ENCODE measurements around the gene LUZP1. TPM values are rescaled to one million over a fixed set of nuclear protein-coding genes. Genes with fewer than 3 reads are reported as not detected.

Gene LUZP1
- total RNA-seq, 1 donor from 2014 or later, result 82.2 TPM

DNA sequence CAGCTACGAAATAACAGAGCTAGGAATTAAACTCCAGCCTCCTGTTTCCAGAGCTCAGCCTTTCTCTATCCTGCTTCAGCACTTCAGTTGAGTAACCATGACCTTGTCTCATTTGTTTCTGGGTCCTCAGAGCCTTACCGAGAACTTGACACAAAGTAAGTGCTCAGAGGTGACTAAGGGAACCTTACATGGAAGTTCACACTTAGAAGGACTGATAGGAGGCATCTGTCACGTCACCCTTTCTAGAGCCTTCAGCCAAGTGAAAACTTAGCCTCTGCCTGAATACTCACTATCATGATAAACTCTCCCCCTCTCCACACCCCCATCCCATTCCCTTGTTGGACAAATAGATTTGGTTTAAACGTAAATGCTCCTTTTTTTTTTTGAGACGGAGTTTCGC, 9.8 kb upstream of the LUZP1 start:
- FAIRE-seq (no peak), DNase-seq (ENCODE audit: low read depth) (no peak)
- Histone ChIP-seq H3K4me1 (ENCODE audit: insufficient read depth, low read length) (peaks cover 16% of the 10 kb centered on the region), H4K20me1 (ENCODE audit: insufficient read depth, low read length) (no peaks in the 10 kb centered on the region), H3K36me3 (ENCODE audit: insufficient read depth, low read length) (no peaks in the 10 kb centered on the region), H3K9ac (ENCODE audit: low read length) (peak overlapping the region; percentile 90), H2AFZ (ENCODE audit: low read depth, low read length) (no peak overlapping the region), H3K79me2 (ENCODE audit: insufficient read depth, low read length) (peaks cover 3% of the 10 kb centered on the region), H3K4me3 (ENCODE audit: insufficient read depth, low read depth, low read length) (peak overlapping the region; percentile 64), H3K4me2 (ENCODE audit: low read length) (peak overlapping the region; percentile 89), H3K27ac (ENCODE audit: low read depth, low read length) (peak overlapping the region; percentile 91), H3K27me3 (ENCODE audit: insufficient read depth, low read length) (no peaks in the 10 kb centered on the region), H3K9me3 (ENCODE audit: insufficient read depth, low read depth, low read length) (no peaks in the 10 kb centered on the region)
- peak overlapping the region; percentile 81 for H3K4me3 Mint-ChIP-seq (ENCODE audit: unreplicated experiment)
- H3K36me3 Mint-ChIP-seq (ENCODE audit: low read depth, unreplicated experiment), result no peaks in the 10 kb centered on the region
- no peak for TF ChIP-seq EZH2 (IDR thresholded peaks at IDR 0.05; ENCODE audit: insufficient read depth, low read length)
- TF ChIP-seq, protein P1, sequence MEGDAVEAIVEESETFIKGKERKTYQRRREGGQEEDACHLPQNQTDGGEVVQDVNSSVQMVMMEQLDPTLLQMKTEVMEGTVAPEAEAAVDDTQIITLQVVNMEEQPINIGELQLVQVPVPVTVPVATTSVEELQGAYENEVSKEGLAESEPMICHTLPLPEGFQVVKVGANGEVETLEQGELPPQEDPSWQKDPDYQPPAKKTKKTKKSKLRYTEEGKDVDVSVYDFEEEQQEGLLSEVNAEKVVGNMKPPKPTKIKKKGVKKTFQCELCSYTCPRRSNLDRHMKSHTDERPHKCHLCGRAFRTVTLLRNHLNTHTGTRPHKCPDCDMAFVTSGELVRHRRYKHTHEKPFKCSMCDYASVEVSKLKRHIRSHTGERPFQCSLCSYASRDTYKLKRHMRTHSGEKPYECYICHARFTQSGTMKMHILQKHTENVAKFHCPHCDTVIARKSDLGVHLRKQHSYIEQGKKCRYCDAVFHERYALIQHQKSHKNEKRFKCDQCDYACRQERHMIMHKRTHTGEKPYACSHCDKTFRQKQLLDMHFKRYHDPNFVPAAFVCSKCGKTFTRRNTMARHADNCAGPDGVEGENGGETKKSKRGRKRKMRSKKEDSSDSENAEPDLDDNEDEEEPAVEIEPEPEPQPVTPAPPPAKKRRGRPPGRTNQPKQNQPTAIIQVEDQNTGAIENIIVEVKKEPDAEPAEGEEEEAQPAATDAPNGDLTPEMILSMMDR (IDR thresholded peaks at IDR 0.05; ENCODE audit: insufficient read depth, low read depth, low read length), result no peak
- peaks cover 9% of the 10 kb centered on the region for H3K27me3 Mint-ChIP-seq (ENCODE audit: low read depth, unreplicated experiment)
- H3K4me1 Mint-ChIP-seq (ENCODE audit: low read depth, unreplicated experiment), result peaks cover 4% of the 10 kb centered on the region
- peak overlapping the region; percentile 93 for H3K27ac Mint-ChIP-seq (ENCODE audit: unreplicated experiment)
- H3K9me3 Mint-ChIP-seq (ENCODE audit: unreplicated experiment), result no peaks in the 10 kb centered on the region

- FAIRE-seq (no peak), DNase-seq (ENCODE audit: low read depth) (peak; percentile 72)
- peaks cover 16% of the 10 kb centered on the region for H3K4me1 ChIP-seq (ENCODE audit: insufficient read depth, low read length)
- peak overlapping the region; percentile 89 for H3K4me2 ChIP-seq (ENCODE audit: low read length)
- peak overlapping the region; percentile 93 for H3K27ac Mint-ChIP-seq (ENCODE audit: unreplicated experiment)
- peak overlapping the region; percentile 91 for H3K27ac ChIP-seq (ENCODE audit: low read depth, low read length)
- TF ChIP-seq EZH2 (IDR thresholded peaks at IDR 0.05; ENCODE audit: insufficient read depth, low read length), result no peak
- TF ChIP-seq, protein P1 (IDR thresholded peaks at IDR 0.05; ENCODE audit: insufficient read depth, low read depth, low read length), result no peak
- H3K27me3 ChIP-seq (ENCODE audit: insufficient read depth, low read length), result no peaks in the 10 kb centered on the region
- H3K4me3 Mint-ChIP-seq (ENCODE audit: unreplicated experiment), result peak overlapping the region; percentile 81
- H3K79me2 ChIP-seq (ENCODE audit: insufficient read depth, low read length), result peaks cover 3% of the 10 kb centered on the region
- peak overlapping the region; percentile 90 for H3K9ac ChIP-seq (ENCODE audit: low read length)
- H3K4me3 ChIP-seq (ENCODE audit: insufficient read depth, low read depth, low read length), result peak overlapping the region; percentile 64
- peak overlapping the region; percentile 84 for H2AFZ ChIP-seq (ENCODE audit: low read depth, low read length)
- H3K27me3 Mint-ChIP-seq (ENCODE audit: low read depth, unreplicated experiment), result peaks cover 4% of the 10 kb centered on the region
- H3K9me3 Mint-ChIP-seq (ENCODE audit: unreplicated experiment), result no peaks in the 10 kb centered on the region
- H3K36me3 Mint-ChIP-seq (ENCODE audit: low read depth, unreplicated experiment), result no peaks in the 10 kb centered on the region
- no peaks in the 10 kb centered on the region for H3K9me3 ChIP-seq (ENCODE audit: insufficient read depth, low read depth, low read length)
- H4K20me1 ChIP-seq (ENCODE audit: insufficient read depth, low read length), result no peaks in the 10 kb centered on the region
- H3K4me1 Mint-ChIP-seq (ENCODE audit: low read depth, unreplicated experiment), result peaks cover 4% of the 10 kb centered on the region
- no peaks in the 10 kb centered on the region for H3K36me3 ChIP-seq (ENCODE audit: insufficient read depth, low read length)
Observed at GRCh38 chr1:23177438-23178380, 9.1 kb upstream of the LUZP1 start.
